NCI-H345 treated with DMSO at 0.1 percent for 48 hours (cell line): Measurements from ENCODE around the gene CHD9.
"Not testable (repeated sequence)": the region's sequence is repeated elsewhere in the genome, so short reads cannot be mapped to it uniquely, and the experiment has no call there.

ENCODE experiments used
- DNase-seq: peaks from one replicate; lab custom pipeline; 2025; ENCODE audit not compliant: unreplicated experiment; lab: John Stamatoyannopoulos, UW

CHD9 gene

GRCh38 chr16:53048139-53048915 is 6.5 kb upstream of the CHD9 start:
- DNase-seq, result no peak

DNA sequence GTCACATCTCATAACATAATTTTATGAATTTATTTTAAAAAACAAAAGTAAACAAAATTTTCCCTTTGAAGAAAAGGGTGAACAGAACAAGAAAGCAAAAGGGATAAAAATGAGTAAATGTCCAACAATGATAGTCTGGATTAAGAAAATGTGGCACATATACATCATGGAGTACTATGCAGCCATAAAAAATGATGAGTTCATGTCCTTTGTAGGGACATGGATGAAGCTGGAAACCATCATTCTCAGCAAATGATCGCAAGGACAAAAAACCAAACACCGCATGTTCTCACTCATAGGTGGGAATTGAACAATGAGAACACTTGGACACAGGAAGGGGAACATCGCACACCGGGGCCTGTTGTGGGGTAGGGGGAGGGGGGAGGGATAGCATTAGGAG is 3.5 kb upstream of the CHD9 start:
- not testable (repeated sequence) for DNase-seq

GRCh38 chr16:53052519-53053501 is 2.0 kb upstream of the CHD9 start, which contains the start of gene CHD9NB:
TSS of gene CHD9NB (minus strand) at chr16:53052897. CDS start at chr16:53044158, 8,739 bp downstream.
- DNase-seq, result no peak

DNA sequence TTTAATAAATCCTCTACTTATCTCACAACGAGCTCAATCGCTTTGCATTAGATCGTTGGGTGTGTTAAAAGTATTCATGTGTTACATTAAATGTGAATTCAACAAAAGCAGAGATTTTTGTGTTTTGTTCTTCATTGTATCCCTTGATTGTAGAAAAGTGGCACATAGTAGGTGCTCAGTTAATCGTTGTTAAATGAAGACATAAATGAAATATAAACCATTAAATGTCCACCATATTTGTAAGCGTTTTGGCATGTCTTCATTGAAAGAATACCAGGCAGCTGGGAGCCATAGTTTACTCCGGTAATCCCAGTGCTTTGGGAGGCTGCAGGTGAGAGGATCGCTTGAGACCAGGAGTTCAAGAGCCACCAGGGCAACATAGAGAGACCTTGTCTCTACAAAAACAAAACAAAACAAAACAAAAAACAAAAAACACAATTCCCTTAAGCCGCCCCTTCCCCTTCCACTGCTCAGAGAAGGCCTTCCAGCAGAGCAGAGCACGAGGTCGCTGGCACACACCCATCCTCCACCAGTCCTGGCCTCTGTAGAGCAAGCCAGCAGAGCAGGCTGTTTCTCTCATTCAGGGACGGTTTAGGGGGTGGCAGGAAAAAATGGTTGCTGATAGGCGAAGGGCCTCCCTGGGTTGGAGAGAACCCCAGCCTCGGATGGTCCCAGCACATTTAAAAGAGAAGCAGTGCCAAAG is 673 bp upstream of the CHD9 start:
- peak; percentile 1 for DNase-seq

- no peak for DNase-seq
Observed at GRCh38 chr16:53055541-53056391, 975 bp downstream of the CHD9 start.

GRCh38 chr16:53056392-53056881 is 1.6 kb downstream of the CHD9 start:
- DNase-seq, result no peak

DNA sequence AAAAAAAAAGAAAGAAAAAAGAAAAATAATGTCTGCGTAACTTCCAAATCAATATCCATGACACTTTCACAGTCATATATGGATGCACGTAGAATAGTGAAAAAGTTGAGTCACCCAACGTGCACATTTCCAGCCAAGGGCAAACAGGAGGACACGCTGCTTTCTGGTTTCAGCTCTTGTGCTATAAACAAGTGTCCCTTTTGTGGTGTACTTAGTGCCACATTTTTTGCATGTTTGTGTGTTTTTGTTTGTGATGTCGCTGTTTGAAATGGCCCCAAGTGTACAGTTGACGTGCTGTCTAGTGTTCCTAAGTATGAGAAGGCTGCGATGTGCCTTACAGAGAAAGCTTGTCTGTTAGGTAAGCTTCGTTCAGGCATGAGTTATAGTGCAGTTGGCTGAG is 2.9 kb downstream of the CHD9 start:
- no peak for DNase-seq

DNA sequence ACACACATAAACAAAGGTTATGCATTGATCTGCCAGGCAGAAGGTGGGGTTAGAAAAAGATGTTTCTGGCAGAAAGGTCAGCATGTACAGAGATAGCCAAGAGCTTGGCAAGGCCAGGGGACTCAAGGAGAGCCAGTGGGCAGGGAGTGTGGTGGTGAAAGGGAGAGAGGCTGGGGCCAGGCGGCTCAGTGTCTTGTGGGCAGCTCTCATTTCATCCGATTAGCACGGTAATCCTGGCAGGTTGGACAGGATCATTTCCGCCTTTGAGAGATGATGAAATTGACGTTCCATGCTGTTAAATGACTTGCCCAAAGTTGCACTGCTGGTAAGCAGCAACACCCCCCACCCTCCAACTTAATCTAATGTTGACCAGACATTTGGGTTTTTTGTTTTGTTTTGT is 3.6 kb downstream of the CHD9 start:
- no peak for DNase-seq

DNA sequence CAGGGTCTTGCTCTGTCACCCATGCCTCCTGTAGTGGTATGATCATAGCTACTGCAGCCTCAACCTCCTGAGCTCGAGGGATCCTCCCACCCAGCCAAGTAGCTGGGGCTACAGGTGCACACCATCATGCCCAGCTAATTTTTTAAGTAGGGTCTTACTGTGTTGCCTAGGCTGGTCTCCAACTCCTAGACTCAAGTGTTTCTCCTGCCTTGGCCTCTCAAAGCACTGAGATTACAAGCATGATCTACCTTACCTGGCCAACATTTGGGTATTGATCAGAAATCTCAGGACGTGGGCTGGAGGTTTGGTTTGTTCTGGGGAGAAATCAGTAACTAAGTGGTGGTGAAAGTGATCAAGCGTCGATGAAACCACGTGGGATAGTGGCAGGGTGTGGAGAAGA is 4.1 kb downstream of the CHD9 start:
- no peak for DNase-seq

GRCh38 chr16:53059672-53060071 is 4.9 kb downstream of the CHD9 start:
- no peak for DNase-seq

GRCh38 chr16:53061256-53061655 is 6.5 kb downstream of the CHD9 start:
- DNase-seq, result no peak

DNA sequence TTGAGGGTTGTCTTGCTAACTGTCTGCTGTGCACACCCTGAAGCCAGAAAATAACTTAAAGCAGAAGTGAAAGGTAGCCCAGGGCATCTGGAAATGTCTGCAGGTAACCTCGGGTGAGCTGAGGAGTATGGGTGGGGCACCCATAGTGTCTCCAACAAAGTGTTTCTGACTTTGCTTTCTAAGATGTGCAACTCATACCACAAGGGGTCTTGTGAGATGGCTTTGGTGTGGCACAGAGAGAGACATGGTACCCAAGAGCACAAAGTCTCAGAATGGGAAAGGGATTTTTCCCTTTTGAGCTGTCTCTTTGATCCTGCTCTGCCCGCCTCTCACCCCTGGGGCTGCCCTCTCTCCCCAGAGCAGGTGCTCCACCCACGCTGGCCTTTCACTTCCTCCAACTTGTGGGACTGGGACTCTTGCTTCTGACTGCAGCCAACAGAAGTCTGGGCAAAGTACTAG is 6.9 kb downstream of the CHD9 start:
- DNase-seq, result no peak

- no peak for DNase-seq
Observed at GRCh38 chr16:53064081-53064578, 9.3 kb downstream of the CHD9 start.

DNA sequence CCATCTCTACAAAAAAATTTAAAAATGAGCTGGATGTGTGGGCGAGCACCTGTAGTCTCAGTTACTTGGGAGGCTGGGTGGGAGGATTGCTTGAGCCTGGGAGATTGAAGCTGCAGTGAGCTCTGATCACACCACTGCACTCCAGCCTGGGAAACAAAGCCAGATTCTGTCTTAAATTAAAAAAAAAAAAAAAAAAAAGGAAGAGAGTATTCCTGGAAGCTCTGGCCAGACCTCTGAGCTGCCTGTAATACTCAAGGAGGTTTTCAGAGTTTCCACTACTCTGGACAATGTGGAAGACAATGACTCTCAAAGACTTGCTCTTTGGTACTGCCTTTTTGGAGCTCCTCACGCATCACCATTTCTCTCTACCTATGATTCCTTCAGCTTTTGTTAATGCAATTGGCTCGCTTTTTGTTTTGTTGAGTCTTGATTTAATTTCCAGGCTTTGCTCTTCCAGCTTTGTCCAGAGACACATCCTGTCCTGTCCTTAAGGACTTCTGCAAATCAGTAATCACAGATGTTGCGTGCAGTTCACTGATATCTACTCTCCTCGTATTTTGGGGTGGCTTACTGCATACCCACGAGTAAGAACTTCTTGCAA is 10.8 kb downstream of the CHD9 start:
- no peak for DNase-seq

DNA sequence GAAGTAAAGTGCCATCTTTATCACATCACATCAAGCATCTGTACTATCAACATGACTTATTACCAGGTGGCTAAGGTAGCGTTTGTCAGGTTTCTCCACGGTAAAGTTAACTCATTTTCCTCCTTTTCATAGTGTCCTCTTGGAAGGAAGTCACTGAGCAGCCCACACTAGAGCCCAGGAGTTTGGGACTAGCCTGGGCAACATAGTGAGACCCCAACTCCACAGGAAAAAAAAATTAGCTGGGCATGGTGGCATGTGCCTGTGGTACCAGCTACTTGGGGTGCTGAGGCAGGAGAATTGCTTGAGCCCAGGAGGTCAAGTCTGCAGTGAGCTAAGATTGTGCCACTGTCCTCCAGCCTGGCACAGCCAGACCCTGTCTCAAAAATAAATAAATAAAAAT is 12.9 kb downstream of the CHD9 start:
- no peak for DNase-seq

GRCh38 chr16:53068423-53068833 is 13.6 kb downstream of the CHD9 start:
- DNase-seq, result no peak

DNA sequence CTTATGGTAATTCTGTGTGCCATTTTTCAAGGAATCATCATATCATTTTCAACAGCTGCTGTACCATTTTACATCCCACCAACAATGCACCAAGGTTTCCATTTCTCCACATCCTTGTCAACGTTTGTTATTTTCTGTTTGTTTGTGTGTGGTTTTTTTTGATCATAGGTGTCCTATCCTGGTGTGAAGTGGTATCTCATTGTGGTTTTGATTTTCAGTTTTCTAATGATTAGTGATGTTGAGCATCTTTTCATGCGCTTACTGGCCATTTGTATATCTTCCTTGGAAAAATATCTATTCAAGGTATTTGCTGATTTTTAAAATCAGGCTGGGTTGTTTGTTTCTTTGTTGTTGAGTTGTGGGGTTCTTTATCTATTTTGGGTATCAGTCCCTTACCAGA is 15.0 kb downstream of the CHD9 start:
- DNase-seq, result no peak

DNA sequence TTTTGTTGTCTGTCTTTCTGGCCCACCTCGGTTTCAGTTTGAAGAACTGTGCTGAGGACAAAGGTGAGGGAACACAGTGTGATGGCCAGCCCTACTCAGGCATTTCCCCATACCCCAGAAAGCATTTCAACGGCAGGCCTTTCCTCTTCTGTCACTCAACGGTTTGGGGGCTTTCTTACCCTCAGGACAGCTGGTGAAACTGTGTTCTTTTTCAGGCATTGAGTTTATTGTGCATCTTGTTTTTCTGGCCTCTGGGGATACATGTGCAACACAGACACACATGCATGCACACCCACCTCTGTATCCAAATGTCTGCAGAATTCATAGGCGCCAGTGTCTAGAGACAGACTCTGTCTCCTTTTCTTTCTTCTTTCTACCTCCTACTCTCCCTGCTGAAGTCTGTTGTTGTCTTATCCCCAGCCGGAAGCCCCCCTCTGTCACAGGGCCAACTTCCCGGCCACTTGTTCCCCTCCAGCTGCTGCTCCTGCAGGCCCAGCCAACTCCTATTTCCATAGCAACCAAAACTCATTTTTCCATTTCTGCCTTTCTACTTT is 17.0 kb downstream of the CHD9 start:
- no peak for DNase-seq

DNA sequence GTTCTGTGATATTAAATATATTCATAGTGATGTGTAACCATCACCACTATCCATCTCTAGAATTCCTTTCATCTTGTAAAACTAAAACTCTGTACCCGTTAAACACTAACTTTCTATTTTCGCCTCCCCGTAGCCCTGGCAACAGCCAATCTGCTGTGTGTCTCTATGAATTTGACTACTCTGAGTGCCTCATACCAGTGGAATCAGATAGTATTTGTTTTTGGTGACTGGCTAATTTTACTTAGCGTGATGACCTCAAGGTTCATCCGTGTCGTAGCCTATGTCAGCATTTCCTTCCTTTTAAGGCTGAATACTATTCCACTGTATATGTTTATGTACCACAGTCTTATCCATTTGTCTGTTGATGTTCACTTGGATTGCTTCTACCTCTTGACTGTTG is 18.2 kb downstream of the CHD9 start:
- DNase-seq, result no peak
